ENCODE results near the gene CLMN.
A peak's percentile ranks its signal among the peaks of the same experiment; 100 is the strongest.

The CLMN gene, protein sequence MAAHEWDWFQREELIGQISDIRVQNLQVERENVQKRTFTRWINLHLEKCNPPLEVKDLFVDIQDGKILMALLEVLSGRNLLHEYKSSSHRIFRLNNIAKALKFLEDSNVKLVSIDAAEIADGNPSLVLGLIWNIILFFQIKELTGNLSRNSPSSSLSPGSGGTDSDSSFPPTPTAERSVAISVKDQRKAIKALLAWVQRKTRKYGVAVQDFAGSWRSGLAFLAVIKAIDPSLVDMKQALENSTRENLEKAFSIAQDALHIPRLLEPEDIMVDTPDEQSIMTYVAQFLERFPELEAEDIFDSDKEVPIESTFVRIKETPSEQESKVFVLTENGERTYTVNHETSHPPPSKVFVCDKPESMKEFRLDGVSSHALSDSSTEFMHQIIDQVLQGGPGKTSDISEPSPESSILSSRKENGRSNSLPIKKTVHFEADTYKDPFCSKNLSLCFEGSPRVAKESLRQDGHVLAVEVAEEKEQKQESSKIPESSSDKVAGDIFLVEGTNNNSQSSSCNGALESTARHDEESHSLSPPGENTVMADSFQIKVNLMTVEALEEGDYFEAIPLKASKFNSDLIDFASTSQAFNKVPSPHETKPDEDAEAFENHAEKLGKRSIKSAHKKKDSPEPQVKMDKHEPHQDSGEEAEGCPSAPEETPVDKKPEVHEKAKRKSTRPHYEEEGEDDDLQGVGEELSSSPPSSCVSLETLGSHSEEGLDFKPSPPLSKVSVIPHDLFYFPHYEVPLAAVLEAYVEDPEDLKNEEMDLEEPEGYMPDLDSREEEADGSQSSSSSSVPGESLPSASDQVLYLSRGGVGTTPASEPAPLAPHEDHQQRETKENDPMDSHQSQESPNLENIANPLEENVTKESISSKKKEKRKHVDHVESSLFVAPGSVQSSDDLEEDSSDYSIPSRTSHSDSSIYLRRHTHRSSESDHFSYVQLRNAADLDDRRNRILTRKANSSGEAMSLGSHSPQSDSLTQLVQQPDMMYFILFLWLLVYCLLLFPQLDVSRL
- long read RNA-seq, full-length matches to known transcripts, result 1 of 32 reads
- long read RNA-seq, partial matches to known transcripts, result 25 of 32 reads
- long read RNA-seq, other reads (novel, unspliced or antisense), result 6 of 32 reads

DNA sequence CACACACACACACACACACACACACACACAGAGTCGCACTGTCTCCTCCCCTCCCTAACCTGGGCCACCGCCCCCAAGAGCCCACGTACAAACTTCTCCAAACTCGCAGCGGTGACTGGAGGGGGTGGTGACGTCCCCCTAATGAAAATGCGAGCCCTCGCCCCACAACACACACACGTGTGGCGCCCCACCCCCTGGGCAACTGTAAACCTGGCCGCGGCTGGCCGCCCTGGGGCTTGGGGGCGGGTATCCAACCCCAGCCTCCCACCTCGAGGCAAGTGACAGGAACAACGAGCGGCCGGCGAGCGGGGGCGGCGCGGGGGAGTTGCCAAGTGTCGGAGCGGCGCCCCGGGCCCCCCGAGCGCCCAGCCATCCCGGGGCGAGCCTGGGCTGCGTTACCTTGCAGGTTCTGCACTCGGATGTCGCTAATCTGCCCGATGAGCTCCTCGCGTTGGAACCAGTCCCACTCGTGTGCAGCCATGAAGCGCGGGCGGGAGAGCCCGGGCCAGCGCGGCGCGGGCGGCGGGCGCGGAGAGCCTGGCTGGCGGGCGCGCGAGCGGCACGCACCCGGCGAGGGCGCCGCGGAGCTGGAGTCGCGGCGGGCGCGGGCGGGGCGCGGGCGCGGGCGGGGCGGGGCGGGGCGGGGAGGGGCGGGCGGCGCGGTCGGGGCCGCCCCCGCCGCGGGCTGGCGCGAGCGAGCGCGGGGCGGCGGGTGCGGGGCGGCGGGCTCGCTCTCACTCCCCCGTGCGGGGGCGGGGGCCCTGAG lies at the start of gene CLMN:
CLMN (minus strand) TSS at position 597 of the 766 bp plus-strand sequence; CDS start at position 481, 116 bp downstream.
- Histone ChIP-seq H3K27ac (replicated peaks) (peak within 1 kb of the TSS; percentile 20; the same call in 1 of the 2 replicates), H3K27me3 (ENCODE audit: insufficient read depth, poor library complexity, severe bottlenecking) (no peaks in the 10 kb centered on the region), H3K4me3 (replicated peaks; ENCODE audit: insufficient read depth, low read length) (peak within 1 kb of the TSS; percentile 60)
- DNase-seq (ENCODE audit: low read depth in 1 of 2, low spot score in 1 of 2), result peak; percentile 16 to 37
- TF ChIP-seq SPI1 (IDR thresholded peaks at IDR 0.05; ENCODE audit: borderline replicate concordance, low read depth), result no peak
- TF ChIP-seq POLR2AphosphoS5 (IDR thresholded peaks at IDR 0.05; ENCODE audit: low read depth), result no peak
- no peak for TF ChIP-seq GABPA (IDR thresholded peaks at IDR 0.05; ENCODE audit: low read depth)
- TF ChIP-seq, protein P1, sequence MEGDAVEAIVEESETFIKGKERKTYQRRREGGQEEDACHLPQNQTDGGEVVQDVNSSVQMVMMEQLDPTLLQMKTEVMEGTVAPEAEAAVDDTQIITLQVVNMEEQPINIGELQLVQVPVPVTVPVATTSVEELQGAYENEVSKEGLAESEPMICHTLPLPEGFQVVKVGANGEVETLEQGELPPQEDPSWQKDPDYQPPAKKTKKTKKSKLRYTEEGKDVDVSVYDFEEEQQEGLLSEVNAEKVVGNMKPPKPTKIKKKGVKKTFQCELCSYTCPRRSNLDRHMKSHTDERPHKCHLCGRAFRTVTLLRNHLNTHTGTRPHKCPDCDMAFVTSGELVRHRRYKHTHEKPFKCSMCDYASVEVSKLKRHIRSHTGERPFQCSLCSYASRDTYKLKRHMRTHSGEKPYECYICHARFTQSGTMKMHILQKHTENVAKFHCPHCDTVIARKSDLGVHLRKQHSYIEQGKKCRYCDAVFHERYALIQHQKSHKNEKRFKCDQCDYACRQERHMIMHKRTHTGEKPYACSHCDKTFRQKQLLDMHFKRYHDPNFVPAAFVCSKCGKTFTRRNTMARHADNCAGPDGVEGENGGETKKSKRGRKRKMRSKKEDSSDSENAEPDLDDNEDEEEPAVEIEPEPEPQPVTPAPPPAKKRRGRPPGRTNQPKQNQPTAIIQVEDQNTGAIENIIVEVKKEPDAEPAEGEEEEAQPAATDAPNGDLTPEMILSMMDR (IDR thresholded peaks at IDR 0.05; ENCODE audit: insufficient read depth, low read length), result no peak
- TF ChIP-seq, protein P2, sequence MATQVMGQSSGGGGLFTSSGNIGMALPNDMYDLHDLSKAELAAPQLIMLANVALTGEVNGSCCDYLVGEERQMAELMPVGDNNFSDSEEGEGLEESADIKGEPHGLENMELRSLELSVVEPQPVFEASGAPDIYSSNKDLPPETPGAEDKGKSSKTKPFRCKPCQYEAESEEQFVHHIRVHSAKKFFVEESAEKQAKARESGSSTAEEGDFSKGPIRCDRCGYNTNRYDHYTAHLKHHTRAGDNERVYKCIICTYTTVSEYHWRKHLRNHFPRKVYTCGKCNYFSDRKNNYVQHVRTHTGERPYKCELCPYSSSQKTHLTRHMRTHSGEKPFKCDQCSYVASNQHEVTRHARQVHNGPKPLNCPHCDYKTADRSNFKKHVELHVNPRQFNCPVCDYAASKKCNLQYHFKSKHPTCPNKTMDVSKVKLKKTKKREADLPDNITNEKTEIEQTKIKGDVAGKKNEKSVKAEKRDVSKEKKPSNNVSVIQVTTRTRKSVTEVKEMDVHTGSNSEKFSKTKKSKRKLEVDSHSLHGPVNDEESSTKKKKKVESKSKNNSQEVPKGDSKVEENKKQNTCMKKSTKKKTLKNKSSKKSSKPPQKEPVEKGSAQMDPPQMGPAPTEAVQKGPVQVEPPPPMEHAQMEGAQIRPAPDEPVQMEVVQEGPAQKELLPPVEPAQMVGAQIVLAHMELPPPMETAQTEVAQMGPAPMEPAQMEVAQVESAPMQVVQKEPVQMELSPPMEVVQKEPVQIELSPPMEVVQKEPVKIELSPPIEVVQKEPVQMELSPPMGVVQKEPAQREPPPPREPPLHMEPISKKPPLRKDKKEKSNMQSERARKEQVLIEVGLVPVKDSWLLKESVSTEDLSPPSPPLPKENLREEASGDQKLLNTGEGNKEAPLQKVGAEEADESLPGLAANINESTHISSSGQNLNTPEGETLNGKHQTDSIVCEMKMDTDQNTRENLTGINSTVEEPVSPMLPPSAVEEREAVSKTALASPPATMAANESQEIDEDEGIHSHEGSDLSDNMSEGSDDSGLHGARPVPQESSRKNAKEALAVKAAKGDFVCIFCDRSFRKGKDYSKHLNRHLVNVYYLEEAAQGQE (IDR thresholded peaks at IDR 0.05; ENCODE audit: insufficient replicate concordance, low read depth), result no peak

DNA sequence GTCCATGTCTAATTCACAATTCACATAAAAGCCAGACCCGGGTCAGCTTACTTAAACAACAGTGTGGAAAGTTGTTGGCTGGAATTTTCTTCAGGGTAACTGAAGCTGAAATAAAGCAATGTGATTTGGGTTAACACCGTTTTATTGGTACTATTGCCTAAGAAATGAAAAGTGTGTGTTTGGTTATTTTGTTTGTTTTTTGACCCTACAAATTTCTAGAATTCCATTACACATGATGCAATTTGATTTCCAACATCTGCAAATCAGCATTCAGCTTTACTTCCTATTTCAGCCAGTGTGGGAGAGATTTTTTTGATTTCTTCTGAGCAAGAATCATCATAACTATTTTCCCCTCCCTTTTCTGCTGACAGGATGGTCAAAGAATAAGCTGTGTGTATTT lies 45.7 kb upstream of the CLMN start:
- TF ChIP-seq SPI1 (IDR thresholded peaks at IDR 0.05; ENCODE audit: borderline replicate concordance, low read depth) (no peak), GABPA (IDR thresholded peaks at IDR 0.05; ENCODE audit: low read depth) (no peak), POLR2AphosphoS5 (IDR thresholded peaks at IDR 0.05; ENCODE audit: low read depth) (no peak)
- TF ChIP-seq, protein P1 (IDR thresholded peaks at IDR 0.05; ENCODE audit: insufficient read depth, low read length), result no peak
- TF ChIP-seq, protein P2 (IDR thresholded peaks at IDR 0.05; ENCODE audit: insufficient replicate concordance, low read depth), result no peak
- Histone ChIP-seq H3K27ac (replicated peaks) (no peak overlapping the region), H3K27me3 (ENCODE audit: insufficient read depth, poor library complexity, severe bottlenecking) (peaks cover 16% of the 10 kb centered on the region), H3K4me3 (replicated peaks; ENCODE audit: insufficient read depth, low read length) (no peak overlapping the region)
- no peak for DNase-seq (ENCODE audit: low read depth in 1 of 2, low spot score in 1 of 2)
